GM21423 (cell line): ENCODE results near the gene ST14.

Experiments
- ATAC-seq: cut with Tn5 transposase; IDR thresholded peaks from one replicate; pipeline ENCODE4 v1.9.1; 2021; ENCODE audit warnings: mild to moderate bottlenecking, moderate library complexity; ENCODE audit not compliant: unreplicated experiment

ST14 gene

GRCh38 chr11:130206141-130206540, 46.6 kb downstream of the ST14 start:
- no peak for ATAC-seq

- no peak for ATAC-seq
Observed at GRCh38 chr11:130208241-130209127, 48.9 kb downstream of the ST14 start.

- no peak for ATAC-seq
Observed at GRCh38 chr11:130209128-130209932, 49.7 kb downstream of the ST14 start.

GRCh38 chr11:130209954-130210854, 50.6 kb downstream of the ST14 start:
- no peak for ATAC-seq

GRCh38 chr11:130211144-130211543, 51.6 kb downstream of the ST14 start:
- no peak for ATAC-seq

- no peak for ATAC-seq
Observed at GRCh38 chr11:130211781-130212401, 52.3 kb downstream of the ST14 start.

- no peak for ATAC-seq
Observed at GRCh38 chr11:130212431-130212961, 52.9 kb downstream of the ST14 start.

- ATAC-seq: peak; percentile 79
Observed at GRCh38 chr11:130213143-130213978, 53.8 kb downstream of the ST14 start.

- ATAC-seq: no peak
Observed at GRCh38 chr11:130213979-130214281, 54.3 kb downstream of the ST14 start.

- ATAC-seq: no peak
Observed at GRCh38 chr11:130214861-130215530, 55.4 kb downstream of the ST14 start.

- ATAC-seq: no peak
Observed at GRCh38 chr11:130215531-130216220, 56.1 kb downstream of the ST14 start.

GRCh38 chr11:130216221-130216550, 56.6 kb downstream of the ST14 start:
- no peak for ATAC-seq

- ATAC-seq: no peak
Observed at GRCh38 chr11:130216591-130217132, 57.1 kb downstream of the ST14 start.

- no peak for ATAC-seq
Observed at GRCh38 chr11:130217133-130218031, 57.8 kb downstream of the ST14 start.

GRCh38 chr11:130218501-130219070, 59.0 kb downstream of the ST14 start:
- ATAC-seq: no peak

- no peak for ATAC-seq
Observed at GRCh38 chr11:130219148-130219547, 59.6 kb downstream of the ST14 start.
